Natural killer cell (primary cell): Measurements from ENCODE around the gene GLTPD2. TPM values are rescaled to one million over a fixed set of nuclear protein-coding genes. Genes with fewer than 3 reads are reported as not detected.

Experiments used
- ATAC-seq, 3 donors: fragments of 150-1000 bp in 2 of 3; fragments of 200-7000 bp in 1 of 3; cut with Tn5 transposase; 1 replicate in 1 of 3; 2 replicates in 2 of 3; pipeline ENCODE4 v1.10.0; 2021; ENCODE audit warnings: mild to moderate bottlenecking in 2 of 3, moderate library complexity in 2 of 3
- DNase-seq, 2 donors: peaks; one replicate each; pipeline versions ENCODE4 v3.0.0 to v3.0.0-alpha.2; 2013 to 2021; ENCODE audit warnings: mixed read lengths in 1 of 2
- H3K27ac ChIP-seq: one replicate; pipeline ENCODE4 v1.5.1; 2013; ENCODE audit warnings: mild to moderate bottlenecking, low read length
- H3K27me3 ChIP-seq: one replicate; pipeline ENCODE4 v1.6.1; 2013; ENCODE audit warnings: low read length; ENCODE audit not compliant: control insufficient read depth, insufficient read depth
- H3K36me3 ChIP-seq: one replicate; pipeline ENCODE4 v1.6.1; 2013; ENCODE audit warnings: low read length; ENCODE audit not compliant: control insufficient read depth, insufficient read depth
- H3K4me1 ChIP-seq: one replicate; pipeline ENCODE4 v1.6.1; 2013; ENCODE audit warnings: low read length; ENCODE audit not compliant: control insufficient read depth, insufficient read depth
- H3K4me3 ChIP-seq: one replicate; pipeline ENCODE4 v1.5.1; 2013; ENCODE audit warnings: low read length
- H3K9me3 ChIP-seq: one replicate; pipeline ENCODE4 v1.6.1; 2013; ENCODE audit warnings: low read length; ENCODE audit not compliant: control insufficient read depth, insufficient read depth
- H3K27ac Mint-ChIP-seq, 2 donors: one replicate each; pipeline ENCODE4 v1.8.0; 2022; ENCODE audit warnings: mild to moderate bottlenecking in 2 of 2, mixed read lengths in 2 of 2, moderate library complexity in 1 of 2
- H3K27me3 Mint-ChIP-seq, 2 donors: one replicate each; pipeline ENCODE4 v1.8.0; 2022; ENCODE audit warnings: low read depth in 2 of 2, mixed read lengths in 2 of 2
- H3K36me3 Mint-ChIP-seq: one replicate; pipeline ENCODE4 v1.8.0; 2022; ENCODE audit warnings: mixed read lengths
- H3K4me1 Mint-ChIP-seq, 2 donors: one replicate each; pipeline ENCODE4 v1.8.0; 2022; ENCODE audit warnings: mixed read lengths in 2 of 2
- H3K4me3 Mint-ChIP-seq: one replicate; pipeline ENCODE4 v1.8.0; 2022; ENCODE audit warnings: mild to moderate bottlenecking, moderate library complexity, mixed read lengths
- H3K9me3 Mint-ChIP-seq, 2 donors: one replicate each; pipeline ENCODE4 v1.8.0; 2022; ENCODE audit warnings: mixed read lengths in 2 of 2
- CTCF ChIP-seq: fragments of 200-600 bp; IDR thresholded peaks from one replicate; pipeline ENCODE4 v1.8.0; 2022; ENCODE audit warnings: antibody characterized with exemption
- WGBS: methylation state at CpG from one replicate; pipeline ENCODE4 v1.1.7; 2013; ENCODE audit warnings: missing lambda C conversion rate; ENCODE audit not compliant: insufficient coverage; 5-methylcytosine and 5-hydroxymethylcytosine counted together
- intact Hi-C: fragments of 100-400 bp; cut with micrococcal nuclease; formaldehyde crosslinking; loops from one replicate; pipeline ENCODE4 v1.14.2; 2022
- total RNA-seq, 4 donors: library from RNA; stranded (reverse); fragments of 120-200 nt in 1 of 4; gene quantifications; one replicate each; pipeline versions ENCODE4 v1.2.3 to v1.2.4, GENCODE V29; 2013 to 2022

GLTPD2 gene
- total RNA-seq, 3 donors from 2014 or later (not counting 1 experiment from before 2014, with no cell fraction given), result not detected

- Mint-ChIP-seq H3K9me3 (no peaks in the 10 kb centered on the region), H3K27me3 (no peaks in the 10 kb centered on the region), H3K4me3 (no peak overlapping the region), H3K27ac (no peak overlapping the region), H3K4me1 (no peaks in the 10 kb centered on the region), H3K36me3 (no peaks in the 10 kb centered on the region)
- Histone ChIP-seq H3K27ac (no peak overlapping the region), H3K36me3 (no peaks in the 10 kb centered on the region), H3K27me3 (no peaks in the 10 kb centered on the region), H3K4me3 (no peak overlapping the region), H3K9me3 (no peaks in the 10 kb centered on the region), H3K4me1 (no peaks in the 10 kb centered on the region)
- WGBS, result 92% methylated on average over 6 of the region's 7 CpGs
- no peak for TF ChIP-seq CTCF
- no peak for DNase-seq
- intact Hi-C loops, result no loop called here
- ATAC-seq, result no peak
Measured at GRCh38 chr17:4815043-4815675, 26.4 kb downstream of the GLTPD2 start.

- 97% methylated on average over 13 of the region's 13 CpGs for WGBS
Measured at GRCh38 chr17:4816826-4817225, 28.1 kb downstream of the GLTPD2 start.

GRCh38 chr17:4818276-4818675 lies 29.5 kb downstream of the GLTPD2 start:
- Mint-ChIP-seq H3K36me3 (no peaks in the 10 kb centered on the region), H3K4me1 (no peaks in the 10 kb centered on the region), H3K27ac (no peak overlapping the region), H3K27me3 (no peaks in the 10 kb centered on the region), H3K9me3 (no peaks in the 10 kb centered on the region), H3K4me3 (no peak overlapping the region)
- TF ChIP-seq CTCF, result no peak
- Histone ChIP-seq H3K27me3 (no peaks in the 10 kb centered on the region), H3K4me3 (no peak overlapping the region), H3K36me3 (no peaks in the 10 kb centered on the region), H3K9me3 (no peaks in the 10 kb centered on the region), H3K4me1 (no peaks in the 10 kb centered on the region), H3K27ac (no peak overlapping the region)
- ATAC-seq (no peak), DNase-seq (no peak)
- WGBS, result 92% methylated on average over 12 of the region's 12 CpGs
- intact Hi-C loops, result no loop called here

More at GRCh38 chr17:4816826-4817225, 28.1 kb downstream of the GLTPD2 start:
- no peaks in the 10 kb centered on the region for H3K9me3 ChIP-seq
- no peak overlapping the region for H3K4me3 Mint-ChIP-seq
- H3K27ac ChIP-seq, result no peak overlapping the region
- ATAC-seq (no peak), DNase-seq (no peak)
- no peaks in the 10 kb centered on the region for H3K4me1 Mint-ChIP-seq
- no peak overlapping the region for H3K4me3 ChIP-seq
- no peak overlapping the region for H3K27ac Mint-ChIP-seq
- H3K36me3 Mint-ChIP-seq, result no peaks in the 10 kb centered on the region
- no peak for TF ChIP-seq CTCF
- no peaks in the 10 kb centered on the region for H3K36me3 ChIP-seq
- no peaks in the 10 kb centered on the region for H3K27me3 ChIP-seq
- intact Hi-C loops, result no loop called here
- H3K27me3 Mint-ChIP-seq, result no peaks in the 10 kb centered on the region
- no peaks in the 10 kb centered on the region for H3K4me1 ChIP-seq
- no peaks in the 10 kb centered on the region for H3K9me3 Mint-ChIP-seq

GRCh38 chr17:4822835-4823234 lies 34.1 kb downstream of the GLTPD2 start:
- no peak overlapping the region for H3K27ac Mint-ChIP-seq
- TF ChIP-seq CTCF, result no peak
- no peaks in the 10 kb centered on the region for H3K9me3 ChIP-seq
- no peaks in the 10 kb centered on the region for H3K9me3 Mint-ChIP-seq
- 91% methylated on average over 3 of the region's 3 CpGs for WGBS
- H3K4me3 ChIP-seq, result no peak overlapping the region
- ATAC-seq (no peak), DNase-seq (no peak)
- no peaks in the 10 kb centered on the region for H3K27me3 ChIP-seq
- H3K4me1 ChIP-seq, result no peaks in the 10 kb centered on the region
- intact Hi-C loops, result no loop called here
- no peak overlapping the region for H3K27ac ChIP-seq
- no peaks in the 10 kb centered on the region for H3K4me1 Mint-ChIP-seq
- no peaks in the 10 kb centered on the region for H3K36me3 Mint-ChIP-seq
- no peak overlapping the region for H3K4me3 Mint-ChIP-seq
- H3K36me3 ChIP-seq, result no peaks in the 10 kb centered on the region
- no peaks in the 10 kb centered on the region for H3K27me3 Mint-ChIP-seq
